ENCODE results near the gene XRCC1. TPM values are rescaled to one million over a fixed set of nuclear protein-coding genes. Genes with fewer than 3 reads are reported as not detected.

The XRCC1 gene
- total RNA-seq, 1 experiment from 2014 or later, result 38.0 TPM

GRCh38 chr19:43564800-43565199 lies 10.5 kb downstream of the XRCC1 start:
- H3K56ac ChIP-seq (ENCODE audit: insufficient read length, low read depth, low read length), result no peak overlapping the region
- Mint-ChIP-seq H3K27ac (peak overlapping the region in 2 of 3 experiments; percentile 53 to 62; a peak in 2 of 7 replicates), H3K9me3 (no peaks in the 10 kb centered on the region), H3K27me3 (ENCODE audit: low read depth) (no peaks in the 10 kb centered on the region; the same call in 1 of the 2 replicates), H3K4me1 (peaks cover under 1% of the 10 kb centered on the region in 2 experiments; a peak in 1 of 4 replicates), H3K4me3 (no peak overlapping the region), H3K36me3 (ENCODE audit: insufficient read depth in 1 of 3, low read depth in 3 of 3) (peaks cover 6 to 24% (median 15%) of the 10 kb centered on the region in 3 experiments; a peak in 6 of 7 replicates)
- no peak overlapping the region for H2BK12ac ChIP-seq (ENCODE audit: insufficient read length, low read depth, low read length)
- H3T11ph ChIP-seq (ENCODE audit: low read length), result no peak overlapping the region
- H3K4me1 ChIP-seq (ENCODE audit: insufficient read depth, low read length), result no peaks in the 10 kb centered on the region
- no peak overlapping the region for H4K8ac ChIP-seq (replicated peaks; ENCODE audit: insufficient read length, low read depth, low read length)
- no peaks in the 10 kb centered on the region for H3K79me1 ChIP-seq (ENCODE audit: insufficient read depth, low read depth, low read length, poor library complexity, severe bottlenecking)
- H2BK5ac ChIP-seq (ENCODE audit: insufficient read length, low read length), result no peak overlapping the region
- no peak overlapping the region for H2BK20ac ChIP-seq (ENCODE audit: low read depth, low read length, poor library complexity, severe bottlenecking)
- H3K27ac ChIP-seq (ENCODE audit: insufficient read length, low read depth, low read length), result no peak overlapping the region
- no peak overlapping the region for H3K23ac ChIP-seq (ENCODE audit: insufficient read length, low read depth, low read length)
- no peaks in the 10 kb centered on the region for H3K27me3 ChIP-seq (ENCODE audit: insufficient read depth, low read length)
- no peak overlapping the region for H2AFZ ChIP-seq (ENCODE audit: low read length)
- no peak overlapping the region for H2BK120ac ChIP-seq (ENCODE audit: low read depth, low read length, poor library complexity, severe bottlenecking)
- DNase-seq, result no peak
- no peak overlapping the region for H3K9ac ChIP-seq (ENCODE audit: extremely low read depth, insufficient read length, low read length)
- H3K14ac ChIP-seq (ENCODE audit: insufficient read depth, low read length), result no peak overlapping the region; the same call in 1 of the 2 replicates
- H2BK15ac ChIP-seq (ENCODE audit: low read depth, low read length), result no peak overlapping the region
- no peaks in the 10 kb centered on the region for H4K20me1 ChIP-seq (ENCODE audit: control insufficient read depth, insufficient read depth, insufficient read length)
- H3K4me2 ChIP-seq (ENCODE audit: insufficient read depth, insufficient read length, low read length), result no peak overlapping the region
- H4K91ac ChIP-seq (ENCODE audit: insufficient read length, low read depth, low read length), result no peak overlapping the region
- H3K9me3 ChIP-seq (ENCODE audit: control insufficient read depth, low read depth, low read length), result no peaks in the 10 kb centered on the region
- no CpG with 5 or more reads among the region's 9 CpGs for WGBS (ENCODE audit: extremely low coverage, insufficient read length, low lambda C conversion rate)
- H4K5ac ChIP-seq (ENCODE audit: insufficient read length, low read depth, low read length), result no peak overlapping the region
- H3K18ac ChIP-seq (ENCODE audit: insufficient read length, low read depth, low read length), result no peak overlapping the region
- H3K23me2 ChIP-seq (ENCODE audit: insufficient read length, low read depth, low read length, poor library complexity, severe bottlenecking), result no peaks in the 10 kb centered on the region
- H3K4ac ChIP-seq (ENCODE audit: low read depth, low read length), result no peak overlapping the region
- no peak overlapping the region for H2AK5ac ChIP-seq (ENCODE audit: insufficient read length, low read length)
- H3K79me2 ChIP-seq (ENCODE audit: insufficient read depth, low read length), result no peaks in the 10 kb centered on the region
- no peak for TF ChIP-seq CTCF (conservative IDR thresholded peaks at IDR 0.05)

Data from H9 (cell line).